ENCODE measurements around the gene RNF150.

GRCh38 chr4:140937866-140938265, 195.4 kb downstream of the RNF150 start:
- no peak for TF ChIP-seq CTCF (IDR thresholded peaks at IDR 0.05)
- TF ChIP-seq POLR2A (IDR thresholded peaks at IDR 0.05), result no peak

Data from body of pancreas (tissue), 4 donors.